HL-60 (cell line): Measurements from ENCODE around the gene UBTF.

ENCODE experiments used
- DNase-seq, 2 experiments: peaks; one replicate each; pipeline ENCODE4 v3.0.0-alpha.2; 2010 to 2020; ENCODE audit warnings: low read depth in 1 of 2, low spot score in 1 of 2
- H3K27ac ChIP-seq: fragments of 250-450 bp; sonication (Bioruptor Pico); replicated peaks from 2 replicates; pipeline ENCODE4 v1.5.1; 2020; ENCODE audit warnings: mild to moderate bottlenecking, moderate library complexity
- H3K27me3 ChIP-seq: fragments of 250-450 bp; sonication (Bioruptor Pico); 2 replicates; pipeline ENCODE4 v1.5.1; 2021; ENCODE audit warnings: mild to moderate bottlenecking, moderate library complexity; ENCODE audit not compliant: insufficient read depth, poor library complexity, severe bottlenecking
- H3K4me3 ChIP-seq: replicated peaks from 2 replicates; pipeline ENCODE4 v1.5.1; 2011; ENCODE audit warnings: mild to moderate bottlenecking, control low read depth, low read length; ENCODE audit not compliant: insufficient read depth
- CTCF ChIP-seq: IDR thresholded peaks from one replicate; pipeline ENCODE4 v1.5.1; 2011; ENCODE audit warnings: low read length, control low read depth, inconsistent platforms; ENCODE audit not compliant: insufficient read depth
- GABPA ChIP-seq: IDR thresholded peaks from 2 replicates; pipeline ENCODE4 v1.6.1; 2012; ENCODE audit warnings: low read depth
- POLR2AphosphoS5 ChIP-seq: IDR thresholded peaks from 2 replicates; pipeline ENCODE4 v1.6.1; 2012; ENCODE audit warnings: low read depth
- REST ChIP-seq: IDR thresholded peaks from 2 replicates; pipeline ENCODE4 v1.6.1; 2012; ENCODE audit warnings: low read depth; ENCODE audit not compliant: insufficient replicate concordance
- SPI1 ChIP-seq: IDR thresholded peaks from 2 replicates; pipeline ENCODE4 v1.6.1; 2012; ENCODE audit warnings: low read depth, mild to moderate bottlenecking, borderline replicate concordance

UBTF gene

GRCh38 chr17:44254361-44255095 is 35.1 kb upstream of the UBTF start:
- H3K4me3 ChIP-seq, result no peak overlapping the region
- no peak for DNase-seq
- no peaks in the 10 kb centered on the region for H3K27me3 ChIP-seq
- no peak overlapping the region for H3K27ac ChIP-seq
- TF ChIP-seq GABPA (no peak), SPI1 (no peak), CTCF (no peak), REST (no peak), POLR2AphosphoS5 (no peak)

GRCh38 chr17:44253006-44253405 is 33.5 kb upstream of the UBTF start:
- Histone ChIP-seq H3K27ac (no peak overlapping the region), H3K4me3 (no peak overlapping the region), H3K27me3 (no peaks in the 10 kb centered on the region)
- no peak for DNase-seq
- TF ChIP-seq REST, result no peak
- no peak for TF ChIP-seq POLR2AphosphoS5
- no peak for TF ChIP-seq SPI1
- no peak for TF ChIP-seq GABPA
- no peak for TF ChIP-seq CTCF

GRCh38 chr17:44251062-44251461 is 31.6 kb upstream of the UBTF start:
- no peak for DNase-seq
- TF ChIP-seq REST (no peak), CTCF (no peak), POLR2AphosphoS5 (no peak), GABPA (no peak), SPI1 (no peak)
- no peak overlapping the region for H3K4me3 ChIP-seq
- no peak overlapping the region for H3K27ac ChIP-seq
- no peaks in the 10 kb centered on the region for H3K27me3 ChIP-seq
